ENCODE results near the gene KCNH3. TPM values are rescaled to one million over a fixed set of nuclear protein-coding genes. Genes with fewer than 3 reads are reported as not detected.

The KCNH3 gene
- total and polyA plus RNA-seq, 2 of the 8 experiments (the other 6 are each of a cell fraction or from before 2014, with no cell fraction given): 0.24 to 0.50 TPM

- TF ChIP-seq, protein P1, sequence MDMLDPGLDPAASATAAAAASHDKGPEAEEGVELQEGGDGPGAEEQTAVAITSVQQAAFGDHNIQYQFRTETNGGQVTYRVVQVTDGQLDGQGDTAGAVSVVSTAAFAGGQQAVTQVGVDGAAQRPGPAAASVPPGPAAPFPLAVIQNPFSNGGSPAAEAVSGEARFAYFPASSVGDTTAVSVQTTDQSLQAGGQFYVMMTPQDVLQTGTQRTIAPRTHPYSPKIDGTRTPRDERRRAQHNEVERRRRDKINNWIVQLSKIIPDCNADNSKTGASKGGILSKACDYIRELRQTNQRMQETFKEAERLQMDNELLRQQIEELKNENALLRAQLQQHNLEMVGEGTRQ (IDR thresholded peaks at IDR 0.05; ENCODE audit: low read length): no peak
- TF ChIP-seq MAFK (IDR thresholded peaks at IDR 0.05; ENCODE audit: low read depth, low read length): no peak
- TF ChIP-seq POLR2A (IDR thresholded peaks at IDR 0.05; ENCODE audit: control extremely low read depth in 1 of 2, low read depth in 2 of 2, low read length in 2 of 2): no peak
- TF ChIP-seq RXRA (IDR thresholded peaks at IDR 0.05; ENCODE audit: insufficient read depth, low read depth, low read length): no peak
- no peak for TF ChIP-seq ATF2 (IDR thresholded peaks at IDR 0.05; ENCODE audit: low read length)
- TF ChIP-seq RFX5 (IDR thresholded peaks at IDR 0.05; ENCODE audit: borderline replicate concordance, low read depth, low read length): no peak
These were observed 19.3 kb upstream of the KCNH3 start (continued) for GRCh38 chr12:49519574-49519936.

Measured in H1 (cell line).